Ovary (tissue), 9 donors: ENCODE data around the gene ANXA4. TPM values are rescaled to one million over a fixed set of nuclear protein-coding genes. Genes with fewer than 3 reads are reported as not detected.

Source experiments
- DNase-seq, 5 donors: peaks; one replicate each; pipeline ENCODE4 v3.0.0-alpha.2; 2019 to 2020
- H3K27ac ChIP-seq, 2 donors: fragments of 200-600 bp; one replicate each; pipeline versions ENCODE4 v1.5.1 to v1.8.0; 2019 to 2022
- H3K27me3 ChIP-seq: fragments of 200-600 bp; one replicate; pipeline ENCODE4 v1.8.0; 2022
- H3K36me3 ChIP-seq: fragments of 200-600 bp; sonication (generic); one replicate; pipeline ENCODE4 v1.5.1; 2019
- H3K4me1 ChIP-seq: one replicate; pipeline ENCODE4 v1.8.1; 2013; ENCODE audit warnings: mild to moderate bottlenecking, moderate library complexity; ENCODE audit not compliant: insufficient read depth
- H3K4me3 ChIP-seq: fragments of 200-600 bp; sonication (generic); one replicate; pipeline ENCODE4 v1.5.1; 2017
- H3K9me3 ChIP-seq, 2 donors: fragments of 200-600 bp in 1 of 2; sonication (generic) in 1 of 2; one replicate each; pipeline versions ENCODE4 v1.5.1 to v1.8.1; 2013 to 2019; ENCODE audit warnings: mild to moderate bottlenecking in 1 of 2, moderate library complexity in 1 of 2
- EP300 ChIP-seq: sonication (generic); formaldehyde crosslinking; IDR thresholded peaks from one replicate; pipeline ENCODE4 v1.6.1; 2017; ENCODE audit warnings: antibody characterized with exemption
- POLR2A ChIP-seq: fragments of 450-650 bp; IDR thresholded peaks from one replicate; pipeline ENCODE4 v1.6.1; 2017; ENCODE audit warnings: antibody characterized with exemption, mild to moderate bottlenecking, moderate library complexity
- WGBS, 3 donors: extraction: QIAGEN DNeasy Blood & Tissue Kit in 1 of 3; methylation state at CpG; one replicate each; pipeline versions ENCODE4 v1.1.5 to v1.1.7; 2013 to 2017; 5-methylcytosine and 5-hydroxymethylcytosine counted together
- intact Hi-C, 4 donors: fragments of 100-400 bp; cut with DNase I; formaldehyde crosslinking; loops; one replicate each; pipeline versions ENCODE4 v1.11.0 to v1.15.1; 2022 to 2023
- polyA plus RNA-seq, 2 donors: library from polyadenylated mRNA; stranded (reverse); fragments of 200-250 nt in 1 of 2; fragments of 350-450 nt in 1 of 2; fragmentation: Illumina TruSeq in 1 of 2; extraction: RNeasy Lipid Tissue Mini Kit (QIAGEN cat#74804) in 1 of 2; gene quantifications; one replicate each; pipeline ENCODE4 v1.2.3, GENCODE V29; 2013 to 2014
- total RNA-seq, 7 donors: library from RNA; depleted of rRNA in 2 of 7; stranded (reverse); fragments of >200 nt in 2 of 7; fragmentation: NEBNext Ultra II Directional in 3 of 7; extraction: Animal tissue kit (Norgen Biotek cat#: 25700) in 3 of 7; gene quantifications; one replicate each; pipeline versions ENCODE4 v1.1.0 to v1.2.4, GENCODE V29; 2016 to 2023
- TF ChIP-seq, protein P1 (sequence below), 3 donors: fragments of 450-650 bp in 2 of 3; fragments of 200-600 bp in 1 of 3; IDR thresholded peaks; one replicate each; pipeline versions ENCODE4 v1.5.1 to v1.8.0; 2016 to 2022; ENCODE audit warnings: antibody characterized with exemption in 3 of 3, mild to moderate bottlenecking in 1 of 3
- donor health status: DM: no; HTN: no; CAD: no; lungs with moderate emphysema.
- donor health status: DM: no; HTN: no; CAD: no.
- donor health status: Bipolar disorder and iron deficiency.
- donor health status: DM: yes; HTN: yes; CAD: no.
- donor health status: DM: no; HTN: no; CAD: no.
- donor health status: DM: yes; HTN: yes; CAD: no.

The ANXA4 gene
- total and polyA plus RNA-seq, 9 donors, result 25.4 to 89.7 (median 73.3) TPM

DNA sequence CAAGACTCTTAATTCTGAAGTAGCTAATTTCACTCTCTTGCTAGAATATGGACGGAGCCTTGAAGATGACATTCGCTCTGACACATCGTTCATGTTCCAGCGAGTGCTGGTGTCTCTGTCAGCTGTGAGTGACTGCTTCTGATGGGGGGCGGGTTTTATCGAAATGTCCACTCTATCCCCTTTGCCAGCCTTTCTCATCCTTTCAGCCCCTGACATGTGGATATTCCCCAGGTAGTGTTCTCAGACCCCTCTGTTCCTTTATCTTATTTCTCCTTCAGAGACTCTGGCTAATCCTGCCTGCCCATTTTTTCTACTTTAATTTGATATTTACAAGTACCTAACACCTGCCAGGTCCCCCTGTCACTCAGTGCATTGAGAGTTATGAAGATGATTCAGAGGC is 68.6 kb downstream of the ANXA4 start:
- Histone ChIP-seq H3K27me3 (no peaks in the 10 kb centered on the region), H3K27ac (no peak overlapping the region), H3K4me1 (no peaks in the 10 kb centered on the region), H3K4me3 (no peak overlapping the region), H3K9me3 (no peaks in the 10 kb centered on the region), H3K36me3 (no peaks in the 10 kb centered on the region)
- DNase-seq, result no peak
- WGBS, 3 donors, result 94 to 96% (median 95%) methylated on average over 6 of the region's 6 CpGs
- intact Hi-C loops, result no loop called here
- TF ChIP-seq, protein P1, sequence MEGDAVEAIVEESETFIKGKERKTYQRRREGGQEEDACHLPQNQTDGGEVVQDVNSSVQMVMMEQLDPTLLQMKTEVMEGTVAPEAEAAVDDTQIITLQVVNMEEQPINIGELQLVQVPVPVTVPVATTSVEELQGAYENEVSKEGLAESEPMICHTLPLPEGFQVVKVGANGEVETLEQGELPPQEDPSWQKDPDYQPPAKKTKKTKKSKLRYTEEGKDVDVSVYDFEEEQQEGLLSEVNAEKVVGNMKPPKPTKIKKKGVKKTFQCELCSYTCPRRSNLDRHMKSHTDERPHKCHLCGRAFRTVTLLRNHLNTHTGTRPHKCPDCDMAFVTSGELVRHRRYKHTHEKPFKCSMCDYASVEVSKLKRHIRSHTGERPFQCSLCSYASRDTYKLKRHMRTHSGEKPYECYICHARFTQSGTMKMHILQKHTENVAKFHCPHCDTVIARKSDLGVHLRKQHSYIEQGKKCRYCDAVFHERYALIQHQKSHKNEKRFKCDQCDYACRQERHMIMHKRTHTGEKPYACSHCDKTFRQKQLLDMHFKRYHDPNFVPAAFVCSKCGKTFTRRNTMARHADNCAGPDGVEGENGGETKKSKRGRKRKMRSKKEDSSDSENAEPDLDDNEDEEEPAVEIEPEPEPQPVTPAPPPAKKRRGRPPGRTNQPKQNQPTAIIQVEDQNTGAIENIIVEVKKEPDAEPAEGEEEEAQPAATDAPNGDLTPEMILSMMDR (IDR thresholded peaks at IDR 0.05), result no peak
- no peak for TF ChIP-seq POLR2A
- no peak for TF ChIP-seq EP300

DNA sequence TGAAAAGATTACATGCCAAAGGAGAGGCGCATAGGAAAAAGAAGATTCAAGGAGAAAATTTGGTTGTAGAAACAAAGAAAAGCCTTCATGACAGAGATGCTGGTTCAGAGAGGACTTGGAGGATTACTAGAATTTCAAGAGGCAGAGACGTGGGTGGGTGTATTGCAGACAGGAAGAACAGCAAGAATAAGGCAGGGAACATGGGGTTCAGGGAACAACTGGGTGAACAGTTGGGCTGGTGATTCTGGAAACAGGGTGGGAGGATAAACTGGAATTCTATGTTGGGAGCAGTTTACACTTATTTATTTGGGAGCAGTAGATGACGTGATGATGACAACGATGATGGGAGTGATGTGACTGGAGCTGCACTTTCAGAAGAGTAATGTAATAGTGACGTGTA is 69.1 kb downstream of the ANXA4 start:
- no peak overlapping the region for H3K27ac ChIP-seq
- intact Hi-C loops, result no loop called here
- no peaks in the 10 kb centered on the region for H3K4me1 ChIP-seq
- H3K4me3 ChIP-seq, result no peak overlapping the region
- no peaks in the 10 kb centered on the region for H3K9me3 ChIP-seq
- TF ChIP-seq, protein P1 (IDR thresholded peaks at IDR 0.05), result no peak
- TF ChIP-seq POLR2A (no peak), EP300 (no peak)
- 90 to 93% (median 92%) methylated on average over 5 of the region's 5 CpGs for WGBS, 3 donors
- DNase-seq, result no peak
- H3K27me3 ChIP-seq, result no peaks in the 10 kb centered on the region
- no peaks in the 10 kb centered on the region for H3K36me3 ChIP-seq

DNA sequence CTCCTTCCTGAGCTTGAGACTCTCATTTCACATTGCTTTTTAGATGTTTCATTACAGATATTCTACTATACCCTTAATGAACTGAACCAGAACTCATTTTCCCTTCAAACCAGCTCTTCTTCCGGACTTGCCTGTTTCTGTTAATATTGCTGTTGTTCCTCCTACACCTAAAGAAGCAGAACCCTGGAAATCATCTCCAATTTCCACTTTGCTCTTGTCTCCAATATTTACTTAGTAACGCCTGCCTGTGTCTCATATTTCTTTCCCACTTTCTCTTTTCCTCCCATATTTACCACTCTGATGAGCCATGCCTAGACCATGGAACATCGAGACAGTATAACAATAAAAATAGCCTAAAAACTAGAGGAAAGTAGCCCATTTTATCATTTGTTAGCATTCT is 69.7 kb downstream of the ANXA4 start:
- no peak overlapping the region for H3K4me3 ChIP-seq
- H3K36me3 ChIP-seq, result no peaks in the 10 kb centered on the region
- no peaks in the 10 kb centered on the region for H3K9me3 ChIP-seq
- no peak overlapping the region for H3K27ac ChIP-seq
- 10 to 34% (median 15%) methylated on average over 3 of the region's 3 CpGs for WGBS, 3 donors
- H3K27me3 ChIP-seq, result no peaks in the 10 kb centered on the region
- TF ChIP-seq, protein P1 (IDR thresholded peaks at IDR 0.05), result no peak
- TF ChIP-seq POLR2A (no peak), EP300 (no peak)
- no peak for DNase-seq
- intact Hi-C loops, result no loop called here
- H3K4me1 ChIP-seq, result no peaks in the 10 kb centered on the region

DNA sequence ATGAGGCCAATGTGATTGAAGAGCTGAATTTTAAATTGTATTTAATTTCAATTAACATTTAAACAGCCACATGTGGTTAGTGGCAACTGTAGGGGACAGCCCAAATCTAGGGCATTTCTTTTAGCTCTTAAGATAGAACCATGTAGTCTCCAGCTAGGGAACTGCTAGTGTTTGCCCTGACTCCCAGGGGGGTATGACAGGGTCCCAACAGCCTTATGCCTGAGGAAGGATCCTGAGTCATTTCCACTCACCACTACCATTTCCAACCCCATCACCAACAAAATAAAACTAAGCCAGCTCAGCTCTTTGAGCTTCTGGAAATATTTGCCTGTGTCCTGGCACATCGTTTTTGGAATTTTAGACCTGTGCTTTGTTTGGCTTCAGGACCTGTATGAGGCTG is 73.8 kb downstream of the ANXA4 start:
- TF ChIP-seq, protein P1 (IDR thresholded peaks at IDR 0.05), result no peak
- no peak for TF ChIP-seq EP300
- TF ChIP-seq POLR2A, result no peak
- no peaks in the 10 kb centered on the region for H3K4me1 ChIP-seq
- H3K9me3 ChIP-seq, result no peaks in the 10 kb centered on the region
- H3K4me3 ChIP-seq, result no peak overlapping the region
- H3K27ac ChIP-seq, result no peak overlapping the region
- no peaks in the 10 kb centered on the region for H3K36me3 ChIP-seq
- 56 to 77% (median 57%) methylated on average over 1 of the region's 1 CpG for WGBS, 3 donors
- H3K27me3 ChIP-seq, result no peaks in the 10 kb centered on the region
- intact Hi-C loops, result loop anchor here in 2 of 4 donors (2.0 kb wide), 1 partner anchor 91 kb away; no protein-coding TSS in a partner anchor
- no peak for DNase-seq
